Mammary epithelial cell (primary cell): ENCODE results near the gene SSBP2.

Source experiments
- EZH2 ChIP-seq: IDR thresholded peaks from 2 replicates; pipeline ENCODE4 v1.6.1; 2012; ENCODE audit warnings: low read length, inconsistent platforms, borderline replicate concordance
- TF ChIP-seq, protein P1 (sequence below), 2 donors: IDR thresholded peaks in 1 of 2; conservative IDR thresholded peaks in 1 of 2; 2 replicates each; pipeline ENCODE4 v1.5.1; 2011 to 2012; ENCODE audit warnings: inconsistent platforms in 2 of 2, low read length in 2 of 2, mild to moderate bottlenecking in 2 of 2, control low read depth in 1 of 2, low read depth in 1 of 2; ENCODE audit not compliant: insufficient read depth in 1 of 2; ENCODE audit errors: extremely low read depth in 1 of 2

GRCh38 chr5:81544351-81545018, 206.4 kb downstream of the SSBP2 start:
- TF ChIP-seq, protein P1, sequence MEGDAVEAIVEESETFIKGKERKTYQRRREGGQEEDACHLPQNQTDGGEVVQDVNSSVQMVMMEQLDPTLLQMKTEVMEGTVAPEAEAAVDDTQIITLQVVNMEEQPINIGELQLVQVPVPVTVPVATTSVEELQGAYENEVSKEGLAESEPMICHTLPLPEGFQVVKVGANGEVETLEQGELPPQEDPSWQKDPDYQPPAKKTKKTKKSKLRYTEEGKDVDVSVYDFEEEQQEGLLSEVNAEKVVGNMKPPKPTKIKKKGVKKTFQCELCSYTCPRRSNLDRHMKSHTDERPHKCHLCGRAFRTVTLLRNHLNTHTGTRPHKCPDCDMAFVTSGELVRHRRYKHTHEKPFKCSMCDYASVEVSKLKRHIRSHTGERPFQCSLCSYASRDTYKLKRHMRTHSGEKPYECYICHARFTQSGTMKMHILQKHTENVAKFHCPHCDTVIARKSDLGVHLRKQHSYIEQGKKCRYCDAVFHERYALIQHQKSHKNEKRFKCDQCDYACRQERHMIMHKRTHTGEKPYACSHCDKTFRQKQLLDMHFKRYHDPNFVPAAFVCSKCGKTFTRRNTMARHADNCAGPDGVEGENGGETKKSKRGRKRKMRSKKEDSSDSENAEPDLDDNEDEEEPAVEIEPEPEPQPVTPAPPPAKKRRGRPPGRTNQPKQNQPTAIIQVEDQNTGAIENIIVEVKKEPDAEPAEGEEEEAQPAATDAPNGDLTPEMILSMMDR (conservative IDR thresholded peaks at IDR 0.05 in 1 of 2, IDR thresholded peaks at IDR 0.05 in 1 of 2; ENCODE audit: extremely low read depth in 1 of 2, insufficient read depth in 1 of 2, low read depth in 1 of 2, low read length in 2 of 2) = no peak
- no peak for TF ChIP-seq EZH2
